Measurements from ENCODE around the gene PDE11A. TPM values are rescaled to one million over a fixed set of nuclear protein-coding genes. Genes with fewer than 3 reads are reported as not detected.

PDE11A gene
- total RNA-seq, 6 experiments from 2014 or later, result 1.2 to 9.4 (median 6.3) TPM

GRCh38 chr2:178072000-178072382 lies 586 bp downstream of the PDE11A start:
- peak overlapping the region; percentile 41 to 57 (median 56) for H3K4me3 ChIP-seq
- no peaks in the 10 kb centered on the region for H3K9me3 ChIP-seq
- TF ChIP-seq CTCF (IDR thresholded peaks at IDR 0.05), result no peak
- TF ChIP-seq POLR2A (IDR thresholded peaks at IDR 0.05), result no peak
- H3K4me1 ChIP-seq, result peaks cover 0 to 40% (median 0%) of the 10 kb centered on the region in 4 donors
- peak overlapping the region in 2 of 3 donors; percentile 76 to 77 for H3K27ac ChIP-seq
- H3K36me3 ChIP-seq, result no peaks in the 10 kb centered on the region
- intact Hi-C loops (cut with DNase I), result no loop called here
- H3K27me3 ChIP-seq, result no peaks in the 10 kb centered on the region
- WGBS (ENCODE audit: insufficient coverage, low coverage, low lambda C conversion rate, missing lambda C conversion rate), result no CpG with 5 or more reads among the region's 11 CpGs
- ATAC-seq (no peak), DNase-seq (peak in 1 of 3 donors; percentile 22)

- WGBS (ENCODE audit: insufficient coverage, low coverage, low lambda C conversion rate, missing lambda C conversion rate), result 26% methylated on average over 2 of the region's 2 CpGs
- intact Hi-C loops (cut with DNase I), result no loop called here
- DNase-seq (no peak), ATAC-seq (peak in 1 of 4 donors; percentile 16)
- H3K4me3 ChIP-seq, result peak overlapping the region in 1 of 3 donors; percentile 5
- no peaks in the 10 kb centered on the region for H3K9me3 ChIP-seq
- H3K27me3 ChIP-seq, result no peaks in the 10 kb centered on the region
- peak overlapping the region in 1 of 3 donors; percentile 3 for H3K27ac ChIP-seq
- no peaks in the 10 kb centered on the region for H3K36me3 ChIP-seq
- peaks cover 0 to 40% (median 0%) of the 10 kb centered on the region in 4 donors for H3K4me1 ChIP-seq
- TF ChIP-seq CTCF (IDR thresholded peaks at IDR 0.05), result no peak
- TF ChIP-seq POLR2A (IDR thresholded peaks at IDR 0.05), result no peak
Observed at GRCh38 chr2:178070824-178071223, 1.8 kb downstream of the PDE11A start.

- Histone ChIP-seq H3K9me3 (no peaks in the 10 kb centered on the region), H3K36me3 (no peaks in the 10 kb centered on the region), H3K27me3 (no peaks in the 10 kb centered on the region), H3K4me1 (peaks cover 0 to 40% (median 0%) of the 10 kb centered on the region in 4 donors), H3K27ac (no peak overlapping the region), H3K4me3 (no peak overlapping the region)
- no peak for TF ChIP-seq POLR2A (IDR thresholded peaks at IDR 0.05)
- TF ChIP-seq CTCF (IDR thresholded peaks at IDR 0.05), result peak; percentile 7 to 47 (median 29)
- DNase-seq (no peak), ATAC-seq (peak in 2 of 4 donors; percentile 19 to 29)
- intact Hi-C loops (cut with DNase I), result no loop called here
- WGBS (ENCODE audit: insufficient coverage, low coverage, low lambda C conversion rate, missing lambda C conversion rate), result 27% methylated on average over 1 of the region's 1 CpG
Observed at GRCh38 chr2:178069551-178069950, 3.0 kb downstream of the PDE11A start.

GRCh38 chr2:178068823-178069454 lies 3.6 kb downstream of the PDE11A start:
- no peak for ATAC-seq
- intact Hi-C loops (cut with DNase I), result no loop called here
- no peaks in the 10 kb centered on the region for H3K36me3 ChIP-seq
- no peaks in the 10 kb centered on the region for H3K27me3 ChIP-seq
- peaks cover 0 to 40% (median 0%) of the 10 kb centered on the region in 4 donors for H3K4me1 ChIP-seq
- 89% methylated on average over 1 of the region's 1 CpG for WGBS (ENCODE audit: insufficient coverage, low coverage, low lambda C conversion rate, missing lambda C conversion rate)
- no peaks in the 10 kb centered on the region for H3K9me3 ChIP-seq
- DNase-seq, result no peak
- H3K27ac ChIP-seq, result no peak overlapping the region
- TF ChIP-seq POLR2A (IDR thresholded peaks at IDR 0.05), result no peak
- TF ChIP-seq CTCF (IDR thresholded peaks at IDR 0.05), result no peak
- no peak overlapping the region for H3K4me3 ChIP-seq
